ENCODE data around the gene MYOF. TPM values are rescaled to one million over a fixed set of nuclear protein-coding genes. Genes with fewer than 3 reads are reported as not detected.

The MYOF gene
- total RNA-seq, 5 donors from 2014 or later (not counting 1 experiment from before 2014, with no cell fraction given) = 0.65 to 1.1 (median 0.86) TPM

- no peaks in the 10 kb centered on the region for H3K9me3 ChIP-seq
- H3K4me3 ChIP-seq (ENCODE audit: control insufficient read depth in 1 of 2, extremely low read depth in 1 of 2, low read length in 1 of 2) = no peak overlapping the region
- H3K4me3 Mint-ChIP-seq = no peak overlapping the region
- H3K27ac ChIP-seq (ENCODE audit: low read length) = no peak overlapping the region
- H3K36me3 Mint-ChIP-seq = no peaks in the 10 kb centered on the region
- CTCF ChIA-PET = interaction anchor here (1.4 to 6.2 kb wide), 11 partner anchors 10 to 528 kb away, joined by 3 to 182 read pairs (median 13); partner anchors contain the start of gene MYOF (in 2 of the 2)
- H3K4me1 ChIP-seq (ENCODE audit: control insufficient read depth in 1 of 2, extremely low read depth in 1 of 2, insufficient read depth in 2 of 2, low read length in 2 of 2) = peaks cover 0 to 3% of the 10 kb centered on the region in 2 experiments
- WGBS (ENCODE audit: insufficient coverage) = no CpG with 5 or more reads among the region's 2 CpGs
- H3K27me3 ChIP-seq (replicated peaks in 1 of 2; ENCODE audit: control insufficient read depth in 2 of 2, extremely low read depth in 1 of 2, insufficient read depth in 2 of 2, low read length in 1 of 2) = no peaks in the 10 kb centered on the region
- no peaks in the 10 kb centered on the region for H3K9me3 Mint-ChIP-seq
- ATAC-seq (replicated peaks in 1 of 4) (no peak), DNase-seq (no peak)
- peaks cover 0 to 12% (median 9%) of the 10 kb centered on the region in 3 donors for H3K4me1 Mint-ChIP-seq
- H3K36me3 ChIP-seq (ENCODE audit: control insufficient read depth in 2 of 2, extremely low read depth in 1 of 2, insufficient read depth in 1 of 2, low read length in 1 of 2) = no peaks in the 10 kb centered on the region
- POLR2A ChIA-PET = interaction anchor here in 1 of 2 donors (1.2 to 1.5 kb wide), 2 partner anchors 104 to 125 kb away, joined by 3 read pairs; partner anchors contain the start of gene MYOF
- peaks cover 2 to 8% of the 10 kb centered on the region in 2 donors for H3K27me3 Mint-ChIP-seq
- H3K27ac Mint-ChIP-seq = no peak overlapping the region
Observed at GRCh38 chr10:93378039-93378438, 104.1 kb downstream of the MYOF start.

GRCh38 chr10:93376372-93377293, 105.5 kb downstream of the MYOF start:
- Mint-ChIP-seq H3K4me3 (no peak overlapping the region), H3K27me3 (peaks cover 2 to 8% of the 10 kb centered on the region in 2 donors)
- DNase-seq = peak in 26 of 35 experiments; percentile 3 to 82 (median 22)

GRCh38 chr10:93370961-93371360, 111.2 kb downstream of the MYOF start:
- ChIA-PET POLR2A (no interaction called here), CTCF (interaction anchor here (0.6 to 2.5 kb wide), 7 partner anchors 10 to 257 kb away, joined by 3 to 13 read pairs (median 8); partner anchors contain the start of gene MYOF (in 2 of the 2))
- H3K27ac ChIP-seq (ENCODE audit: low read length) = no peak overlapping the region
- no peak overlapping the region for H3K4me3 ChIP-seq (ENCODE audit: control insufficient read depth in 1 of 2, extremely low read depth in 1 of 2, low read length in 1 of 2)
- no peaks in the 10 kb centered on the region for H3K36me3 ChIP-seq (ENCODE audit: control insufficient read depth in 2 of 2, extremely low read depth in 1 of 2, insufficient read depth in 1 of 2, low read length in 1 of 2)
- peaks cover 0 to 4% of the 10 kb centered on the region in 2 experiments for H3K27me3 ChIP-seq (replicated peaks in 1 of 2; ENCODE audit: control insufficient read depth in 2 of 2, extremely low read depth in 1 of 2, insufficient read depth in 2 of 2, low read length in 1 of 2)
- Mint-ChIP-seq H3K4me3 (no peak overlapping the region), H3K27me3 (peaks cover 4 to 8% of the 10 kb centered on the region in 2 donors), H3K36me3 (no peaks in the 10 kb centered on the region), H3K27ac (no peak overlapping the region), H3K4me1 (no peaks in the 10 kb centered on the region), H3K9me3 (no peaks in the 10 kb centered on the region)
- no peaks in the 10 kb centered on the region for H3K9me3 ChIP-seq
- no peak for DNase-seq
- no peaks in the 10 kb centered on the region for H3K4me1 ChIP-seq (ENCODE audit: control insufficient read depth in 1 of 2, extremely low read depth in 1 of 2, insufficient read depth in 2 of 2, low read length in 2 of 2)
- no CpG with 5 or more reads among the region's 1 CpG for WGBS (ENCODE audit: insufficient coverage)
- ATAC-seq (replicated peaks in 1 of 4) = no peak

More at GRCh38 chr10:93376372-93377293, 105.5 kb downstream of the MYOF start:
- Histone ChIP-seq H3K4me3 (ENCODE audit: control insufficient read depth in 1 of 2, extremely low read depth in 1 of 2, low read length in 1 of 2) (no peak overlapping the region), H3K9me3 (no peaks in the 10 kb centered on the region), H3K4me1 (ENCODE audit: control insufficient read depth in 1 of 2, extremely low read depth in 1 of 2, insufficient read depth in 2 of 2, low read length in 2 of 2) (peaks cover 0 to 3% of the 10 kb centered on the region in 2 experiments), H3K36me3 (ENCODE audit: control insufficient read depth in 2 of 2, extremely low read depth in 1 of 2, insufficient read depth in 1 of 2, low read length in 1 of 2) (no peaks in the 10 kb centered on the region), H3K27ac (ENCODE audit: low read length) (no peak overlapping the region), H3K27me3 (replicated peaks in 1 of 2; ENCODE audit: control insufficient read depth in 2 of 2, extremely low read depth in 1 of 2, insufficient read depth in 2 of 2, low read length in 1 of 2) (no peaks in the 10 kb centered on the region)
- ATAC-seq (replicated peaks in 1 of 4) = peak; percentile 58 to 79 (median 72)
- POLR2A ChIA-PET = interaction anchor here (0.6 to 1.5 kb wide), 4 partner anchors 37 to 127 kb away, joined by 3 to 5 read pairs (median 4); partner anchors contain the start of gene MYOF (in 1 of the 2)
- H3K4me1 Mint-ChIP-seq = peaks cover 0 to 12% (median 9%) of the 10 kb centered on the region in 3 donors
- 51% methylated on average over 4 of the region's 10 CpGs for WGBS (ENCODE audit: insufficient coverage)
- no peak overlapping the region for H3K27ac Mint-ChIP-seq
- H3K36me3 Mint-ChIP-seq = no peaks in the 10 kb centered on the region
- H3K9me3 Mint-ChIP-seq = no peaks in the 10 kb centered on the region
- CTCF ChIA-PET = interaction anchor here (0.6 to 6.2 kb wide), 49 partner anchors 9 to 526 kb away, joined by 3 to 182 read pairs (median 4); partner anchors contain the start of genes CEP55 (in 2 of the 2) and MYOF (in 2 of the 2)

- Histone ChIP-seq H3K27me3 (replicated peaks in 1 of 2; ENCODE audit: control insufficient read depth in 2 of 2, extremely low read depth in 1 of 2, insufficient read depth in 2 of 2, low read length in 1 of 2) (peaks cover 0 to 4% of the 10 kb centered on the region in 2 experiments), H3K4me1 (ENCODE audit: control insufficient read depth in 1 of 2, extremely low read depth in 1 of 2, insufficient read depth in 2 of 2, low read length in 2 of 2) (no peaks in the 10 kb centered on the region), H3K36me3 (ENCODE audit: control insufficient read depth in 2 of 2, extremely low read depth in 1 of 2, insufficient read depth in 1 of 2, low read length in 1 of 2) (no peaks in the 10 kb centered on the region), H3K4me3 (ENCODE audit: control insufficient read depth in 1 of 2, extremely low read depth in 1 of 2, low read length in 1 of 2) (no peak overlapping the region), H3K9me3 (no peaks in the 10 kb centered on the region), H3K27ac (ENCODE audit: low read length) (no peak overlapping the region)
- ATAC-seq (replicated peaks in 1 of 4) (no peak), DNase-seq (no peak)
- H3K27ac Mint-ChIP-seq = no peak overlapping the region
- no CpG with 5 or more reads among the region's 6 CpGs for WGBS (ENCODE audit: insufficient coverage)
- no peak overlapping the region for H3K4me3 Mint-ChIP-seq
- CTCF ChIA-PET = interaction anchor here (0.6 to 1.6 kb wide), 6 partner anchors 11 to 406 kb away, joined by 3 to 15 read pairs (median 10); partner anchors contain the start of gene MYOF (in 2 of the 2)
- H3K27me3 Mint-ChIP-seq = peaks cover 2 to 7% of the 10 kb centered on the region in 2 donors
- POLR2A ChIA-PET = no interaction called here
- H3K36me3 Mint-ChIP-seq = no peaks in the 10 kb centered on the region
- no peaks in the 10 kb centered on the region for H3K9me3 Mint-ChIP-seq
- H3K4me1 Mint-ChIP-seq = peaks cover 0 to 3% (median 3%) of the 10 kb centered on the region in 3 donors
Observed at GRCh38 chr10:93369588-93370164, 112.5 kb downstream of the MYOF start.

GRCh38 chr10:93368210-93368609, 113.9 kb downstream of the MYOF start:
- Mint-ChIP-seq H3K36me3 (no peaks in the 10 kb centered on the region), H3K9me3 (no peaks in the 10 kb centered on the region), H3K4me3 (no peak overlapping the region), H3K27me3 (peaks cover 0 to 1% of the 10 kb centered on the region in 2 donors), H3K4me1 (peaks cover 0 to 3% (median 3%) of the 10 kb centered on the region in 3 donors), H3K27ac (no peak overlapping the region)
- no peak for ATAC-seq (replicated peaks in 1 of 4)
- 100% methylated on average over 1 of the region's 2 CpGs for WGBS (ENCODE audit: insufficient coverage)
- POLR2A ChIA-PET = interaction anchor here (0.6 to 0.7 kb wide), 3 partner anchors 9 to 399 kb away, joined by 4 to 20 read pairs (median 6); no protein-coding TSS in a partner anchor
- DNase-seq = no peak
- Histone ChIP-seq H3K4me3 (ENCODE audit: control insufficient read depth in 1 of 2, extremely low read depth in 1 of 2, low read length in 1 of 2) (no peak overlapping the region), H3K9me3 (no peaks in the 10 kb centered on the region), H3K27me3 (replicated peaks in 1 of 2; ENCODE audit: control insufficient read depth in 2 of 2, extremely low read depth in 1 of 2, insufficient read depth in 2 of 2, low read length in 1 of 2) (peaks cover 0 to 4% of the 10 kb centered on the region in 2 experiments), H3K27ac (ENCODE audit: low read length) (no peak overlapping the region), H3K4me1 (ENCODE audit: control insufficient read depth in 1 of 2, extremely low read depth in 1 of 2, insufficient read depth in 2 of 2, low read length in 2 of 2) (no peaks in the 10 kb centered on the region), H3K36me3 (ENCODE audit: control insufficient read depth in 2 of 2, extremely low read depth in 1 of 2, insufficient read depth in 1 of 2, low read length in 1 of 2) (no peaks in the 10 kb centered on the region)
- CTCF ChIA-PET = interaction anchor here (0.7 to 1.5 kb wide), 6 partner anchors 8 to 435 kb away, joined by 3 to 11 read pairs (median 4); partner anchors contain the start of gene MYOF (in 2 of the 2)
